ES-I3 (cell line): ENCODE measurements around the gene RBM45.
"Not testable (repeated sequence)": the region's sequence is repeated elsewhere in the genome, so short reads cannot be mapped to it uniquely, and the experiment has no call there.

Experiments
- H3K36me3 ChIP-seq: 2 replicates; pipeline ENCODE4 v1.6.1; 2013; ENCODE audit warnings: mild to moderate bottlenecking, low read length, control low read depth, moderate library complexity; ENCODE audit not compliant: insufficient read depth
- H3K4me1 ChIP-seq: 2 replicates; pipeline ENCODE4 v1.6.1; 2013; ENCODE audit warnings: mild to moderate bottlenecking, control low read depth, low read length; ENCODE audit not compliant: insufficient read depth
- H3K9ac ChIP-seq: 2 replicates; pipeline ENCODE4 v1.6.1; 2013; ENCODE audit warnings: low read depth, mild to moderate bottlenecking, low read length, moderate library complexity
- H3K9me3 ChIP-seq: 2 replicates; pipeline ENCODE4 v1.6.1; 2013; ENCODE audit warnings: mild to moderate bottlenecking, low read length, moderate library complexity; ENCODE audit not compliant: control insufficient read depth, insufficient read depth

Gene RBM45

GRCh38 chr2:178119179-178119922, 7.1 kb downstream of the RBM45 start:
- Histone ChIP-seq H3K9me3 (no peaks in the 10 kb centered on the region), H3K36me3 (no peaks in the 10 kb centered on the region), H3K4me1 (no peaks in the 10 kb centered on the region), H3K9ac (no peak overlapping the region)

DNA sequence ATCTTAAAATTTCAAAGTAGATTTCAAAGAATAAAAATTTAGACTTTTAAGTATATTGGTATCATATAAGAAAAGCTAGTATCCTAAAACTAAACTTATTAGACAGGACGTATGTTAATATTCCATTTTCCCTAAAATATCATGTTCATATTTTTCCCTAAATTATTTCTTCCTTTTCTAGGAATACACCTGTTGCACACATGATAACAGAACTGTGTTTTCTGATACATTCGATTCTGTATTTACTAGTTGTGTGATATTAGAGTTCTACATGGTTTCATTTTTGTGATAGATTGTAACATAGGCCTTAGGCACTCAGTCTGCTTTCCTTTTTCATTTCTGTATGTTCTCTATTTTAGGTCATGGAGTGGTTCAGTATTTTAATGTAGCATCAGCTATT, 10.9 kb downstream of the RBM45 start:
- peaks cover 8% of the 10 kb centered on the region; the same call in 1 of the 2 replicates for H3K4me1 ChIP-seq
- no peaks in the 10 kb centered on the region for H3K9me3 ChIP-seq
- H3K9ac ChIP-seq = no peak overlapping the region
- H3K36me3 ChIP-seq = no peaks in the 10 kb centered on the region

DNA sequence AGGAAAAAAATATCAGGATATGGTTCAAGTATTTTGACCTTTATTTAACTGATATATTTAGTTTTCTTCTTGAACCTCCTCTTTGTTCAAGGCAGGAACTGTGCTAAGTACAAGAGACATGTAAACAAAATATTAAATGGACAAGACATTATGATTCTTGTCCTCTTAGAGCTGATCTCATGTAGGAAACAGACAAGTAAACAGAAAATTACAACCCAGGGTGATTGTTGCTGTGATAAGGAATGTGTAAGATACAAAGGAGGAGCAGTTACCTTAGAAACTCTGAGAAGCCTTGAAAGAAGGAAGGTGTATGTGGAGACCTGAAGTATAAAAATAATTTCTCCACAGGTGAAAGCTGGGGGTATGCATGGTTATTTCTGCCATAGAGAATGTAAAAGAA, 12.9 kb downstream of the RBM45 start:
- Histone ChIP-seq H3K36me3 (no peaks in the 10 kb centered on the region), H3K4me1 (peaks cover 12% of the 10 kb centered on the region; the same call in 1 of the 2 replicates), H3K9me3 (no peaks in the 10 kb centered on the region), H3K9ac (no peak overlapping the region)

DNA sequence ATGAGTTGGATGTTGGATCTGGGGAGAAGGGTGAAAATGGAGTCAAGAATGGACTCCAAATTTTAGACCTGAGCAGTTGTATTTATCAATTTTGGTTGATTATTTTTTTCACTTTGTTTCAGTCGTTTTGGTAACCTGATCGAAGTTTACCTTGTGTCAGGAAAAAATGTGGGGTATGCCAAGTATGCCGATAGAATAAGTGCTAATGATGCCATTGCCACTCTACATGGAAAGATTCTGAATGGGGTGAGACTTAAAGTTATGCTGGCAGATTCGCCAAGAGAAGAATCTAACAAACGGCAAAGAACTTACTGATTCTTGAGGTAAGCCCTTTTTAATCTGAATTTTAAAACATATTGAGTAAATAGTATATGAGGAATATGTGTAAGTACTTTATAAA, 13.6 kb downstream of the RBM45 start:
- Histone ChIP-seq H3K9me3 (no peaks in the 10 kb centered on the region), H3K4me1 (peaks cover 12% of the 10 kb centered on the region; the same call in 1 of the 2 replicates), H3K9ac (no peak overlapping the region), H3K36me3 (no peaks in the 10 kb centered on the region)

DNA sequence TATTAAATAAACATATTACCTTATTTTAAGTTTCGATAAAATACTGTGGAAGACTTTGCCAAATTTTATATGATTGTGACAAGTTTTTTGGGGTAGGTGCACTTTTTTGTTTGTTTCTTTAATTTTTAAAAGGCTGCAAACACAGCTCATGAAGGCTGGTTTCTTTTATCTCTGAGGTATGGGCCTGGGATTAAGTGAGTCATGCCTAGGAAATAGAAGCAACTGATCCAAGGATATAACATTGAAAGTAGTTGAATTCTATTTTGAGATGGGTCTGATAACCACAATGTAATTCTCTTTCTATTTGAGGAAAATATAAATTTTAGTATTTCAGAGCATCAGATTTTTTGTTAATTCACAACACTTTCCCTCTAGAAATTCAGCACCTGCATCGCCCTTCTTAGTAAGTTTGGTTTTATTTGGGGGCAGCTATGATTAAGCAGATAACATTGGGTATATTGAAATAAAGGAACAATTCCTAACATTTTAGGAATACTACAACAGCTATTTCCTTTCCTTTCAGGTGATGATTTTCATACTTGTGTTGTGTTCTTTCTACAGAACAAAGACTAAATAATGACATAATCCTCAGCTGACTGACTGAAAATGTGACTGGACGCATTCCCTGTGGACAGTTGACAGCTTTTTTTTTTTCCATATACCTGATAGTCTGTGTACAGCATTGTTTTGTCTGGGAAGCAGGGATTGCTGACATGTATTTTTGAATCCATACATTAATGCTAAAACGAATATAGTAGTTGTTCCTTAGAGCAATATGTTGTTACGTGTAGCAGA, 16.8 kb downstream of the RBM45 start:
- peaks cover 12% of the 10 kb centered on the region; the same call in 1 of the 2 replicates for H3K4me1 ChIP-seq
- H3K36me3 ChIP-seq = no peaks in the 10 kb centered on the region
- H3K9me3 ChIP-seq = no peaks in the 10 kb centered on the region
- H3K9ac ChIP-seq = no peak overlapping the region

DNA sequence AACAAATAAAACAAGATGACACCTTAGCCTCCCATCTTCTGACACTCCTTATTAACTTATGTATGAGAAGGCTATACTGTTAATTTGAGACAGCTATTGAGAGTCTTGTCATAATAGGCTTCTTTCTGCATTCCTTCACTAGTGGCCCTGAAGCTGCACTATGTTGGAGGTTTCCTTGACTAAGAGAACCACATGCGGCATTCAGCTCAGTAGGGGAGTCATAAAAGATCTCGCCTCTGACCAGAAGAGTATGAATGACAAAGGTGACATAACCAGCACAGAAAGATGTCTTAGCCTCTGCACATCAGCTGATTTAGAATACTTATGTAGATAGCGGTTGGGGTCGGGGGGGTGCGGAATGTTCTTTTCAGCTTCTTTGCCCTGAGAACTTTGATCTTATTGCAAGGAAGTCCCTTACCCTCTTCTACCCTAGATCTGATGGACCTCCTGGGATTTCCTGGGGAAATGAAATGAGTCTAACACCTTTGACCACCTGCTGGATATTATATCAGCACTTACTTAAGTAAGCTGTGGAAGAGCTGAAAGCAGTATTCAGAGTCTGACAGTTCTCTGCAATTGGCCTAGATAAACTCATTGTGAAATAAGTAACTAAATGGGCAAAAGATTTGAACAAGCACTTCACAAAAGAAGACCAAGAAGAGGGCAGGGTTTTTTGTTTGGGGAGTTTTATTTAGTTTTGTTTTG, 24.2 kb downstream of the RBM45 start:
- no peaks in the 10 kb centered on the region for H3K36me3 ChIP-seq
- H3K4me1 ChIP-seq = no peaks in the 10 kb centered on the region
- no peak overlapping the region for H3K9ac ChIP-seq
- no peaks in the 10 kb centered on the region for H3K9me3 ChIP-seq

- Histone ChIP-seq H3K36me3 (no peaks in the 10 kb centered on the region), H3K9ac (no peak overlapping the region), H3K4me1 (no peaks in the 10 kb centered on the region), H3K9me3 (no peaks in the 10 kb centered on the region)
Observed at GRCh38 chr2:178142274-178143065, 30.2 kb downstream of the RBM45 start.

- no peaks in the 10 kb centered on the region for H3K9me3 ChIP-seq
- H3K4me1 ChIP-seq = no peaks in the 10 kb centered on the region
- no peaks in the 10 kb centered on the region for H3K36me3 ChIP-seq
- no peak overlapping the region for H3K9ac ChIP-seq
Observed at GRCh38 chr2:178143481-178143880, 31.2 kb downstream of the RBM45 start.

GRCh38 chr2:178152033-178152432, 39.8 kb downstream of the RBM45 start:
- no peaks in the 10 kb centered on the region for H3K9me3 ChIP-seq
- no peaks in the 10 kb centered on the region for H3K4me1 ChIP-seq
- H3K9ac ChIP-seq = no peak overlapping the region
- H3K36me3 ChIP-seq = no peaks in the 10 kb centered on the region

DNA sequence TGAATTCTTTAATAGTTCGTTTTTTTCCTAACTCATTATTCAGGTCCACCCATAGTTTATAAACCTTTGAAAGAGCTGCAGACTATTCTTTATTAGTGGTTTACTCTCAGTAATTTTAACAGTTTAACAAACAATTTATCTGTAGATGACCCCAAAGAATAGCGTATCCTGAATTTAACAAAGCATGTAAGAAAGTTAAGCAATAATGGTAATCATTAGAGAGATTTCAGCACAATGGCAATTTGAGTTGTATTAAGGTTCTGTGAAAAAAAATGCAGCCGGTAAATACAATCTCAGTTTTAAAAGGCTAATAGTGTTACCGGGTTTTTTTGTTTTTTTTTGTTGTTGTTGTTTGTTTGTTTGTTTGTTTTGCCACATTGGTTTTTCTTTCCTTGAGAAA, 40.3 kb downstream of the RBM45 start:
- Histone ChIP-seq H3K9me3 (no peaks in the 10 kb centered on the region), H3K36me3 (no peaks in the 10 kb centered on the region), H3K4me1 (no peaks in the 10 kb centered on the region), H3K9ac (no peak overlapping the region)

DNA sequence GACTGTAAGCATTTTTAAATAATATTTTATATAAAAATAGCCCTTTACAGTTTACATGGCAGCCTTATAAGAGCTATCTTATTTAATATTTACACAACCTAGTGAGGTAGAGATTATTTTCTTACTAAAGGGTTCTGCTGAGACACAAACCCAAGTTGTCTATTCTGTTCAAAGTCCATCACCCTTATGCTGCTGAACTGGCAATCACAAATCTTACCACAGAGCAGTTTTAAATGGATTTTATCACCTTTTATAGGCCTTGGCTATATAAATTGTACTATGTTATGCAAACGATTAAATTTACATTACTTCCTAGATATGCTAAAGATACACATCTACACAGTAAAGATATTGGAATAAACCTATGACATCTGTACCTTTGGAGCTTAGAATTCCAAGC, 40.7 kb downstream of the RBM45 start:
- Histone ChIP-seq H3K36me3 (no peaks in the 10 kb centered on the region), H3K9me3 (no peaks in the 10 kb centered on the region), H3K4me1 (no peaks in the 10 kb centered on the region), H3K9ac (no peak overlapping the region)

DNA sequence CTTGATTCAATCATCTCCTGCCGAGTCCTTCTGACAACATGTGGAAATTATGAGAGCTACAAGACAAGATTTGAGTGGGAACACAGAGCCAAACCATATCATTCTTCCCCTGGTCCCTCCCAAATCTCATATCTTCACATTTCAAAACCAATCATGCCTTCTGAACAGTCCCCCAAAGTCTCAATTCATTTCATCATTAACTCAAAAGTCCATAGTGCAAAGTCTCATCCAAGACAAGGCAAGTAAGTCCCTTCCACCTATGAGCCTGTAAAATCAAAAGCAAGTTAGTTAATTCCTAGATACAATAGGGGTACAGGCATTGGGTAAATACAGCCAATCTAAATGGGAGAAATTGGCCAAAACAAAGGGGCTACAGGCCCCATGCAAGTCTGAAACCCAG, 41.6 kb downstream of the RBM45 start:
- not testable (repeated sequence) for H3K9ac ChIP-seq, H3K4me1 ChIP-seq, H3K36me3 ChIP-seq, H3K9me3 ChIP-seq

DNA sequence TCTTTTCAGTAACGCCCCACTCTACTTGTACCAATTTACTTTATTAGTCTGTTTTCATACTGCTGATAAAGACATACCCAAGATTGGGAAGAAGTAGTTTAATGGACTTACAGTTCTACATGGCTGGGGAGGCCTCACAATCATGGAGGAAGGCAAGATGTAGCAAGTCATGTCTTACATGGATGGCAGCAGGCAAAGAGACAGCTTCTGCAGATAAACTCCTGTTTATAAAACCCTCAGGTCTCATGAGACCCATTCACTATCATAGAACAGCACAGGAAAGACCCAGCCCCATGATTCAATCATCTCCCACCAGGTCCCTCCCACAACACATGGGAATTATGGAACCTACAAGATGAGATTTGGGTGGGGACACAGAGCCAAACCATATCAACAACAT, 43.3 kb downstream of the RBM45 start:
- no peaks in the 10 kb centered on the region for H3K4me1 ChIP-seq
- H3K9me3 ChIP-seq = no peaks in the 10 kb centered on the region
- no peaks in the 10 kb centered on the region for H3K36me3 ChIP-seq
- H3K9ac ChIP-seq = no peak overlapping the region

DNA sequence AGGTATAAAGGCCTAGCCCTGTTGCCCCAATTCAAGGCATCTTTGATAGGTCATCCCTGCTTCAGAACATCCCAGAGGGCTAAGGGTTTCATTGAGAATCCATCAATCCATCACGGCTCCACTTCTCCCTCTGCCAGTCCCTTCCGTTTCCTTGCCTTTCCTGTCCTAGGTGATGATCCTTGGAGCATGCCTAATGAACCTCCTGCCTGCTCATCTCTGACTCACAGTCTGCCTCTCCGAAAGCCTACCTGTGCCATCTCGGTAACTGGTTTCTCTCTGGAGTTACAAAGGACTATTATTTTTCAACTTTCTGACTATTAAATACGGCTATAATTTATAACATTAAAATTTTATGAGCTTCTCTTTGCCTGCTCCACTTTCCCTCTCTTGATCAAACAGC, 45.3 kb downstream of the RBM45 start:
- Histone ChIP-seq H3K9ac (no peak overlapping the region), H3K9me3 (no peaks in the 10 kb centered on the region), H3K36me3 (no peaks in the 10 kb centered on the region), H3K4me1 (no peaks in the 10 kb centered on the region)
